Measurements from ENCODE around the gene EEPD1. TPM values are rescaled to one million over a fixed set of nuclear protein-coding genes. Genes with fewer than 3 reads are reported as not detected.

EEPD1 gene
- polyA plus RNA-seq, 1 of the 3 experiments (the other 2 are of a cell fraction) = 5.0 TPM

- CTCF ChIA-PET = interaction anchor here (1.0 to 2.4 kb wide), 5 partner anchors 14 to 87 kb away, joined by 4 to 10 read pairs (median 5); no protein-coding TSS in a partner anchor
- WGBS (ENCODE audit: low lambda C conversion rate) = 95% methylated on average over 5 of the region's 5 CpGs
Observed at GRCh38 chr7:36204044-36204663, 51.1 kb downstream of the EEPD1 start.

More at GRCh38 chr7:36204044-36204663, 51.1 kb downstream of the EEPD1 start:
- Histone ChIP-seq H4K20me1 (ENCODE audit: insufficient read depth) (no peaks in the 10 kb centered on the region), H3K4me3 (ENCODE audit: low read depth in 2 of 2, low read length in 1 of 2) (no peak overlapping the region), H3K36me3 (replicated peaks in 1 of 2; ENCODE audit: control insufficient read depth in 1 of 2, insufficient read depth in 2 of 2, low read length in 1 of 2) (no peaks in the 10 kb centered on the region), H2AFZ (ENCODE audit: low read depth) (no peak overlapping the region), H3K9ac (no peak overlapping the region), H3K4me1 (ENCODE audit: control insufficient read depth in 1 of 2, insufficient read depth in 2 of 2, low read depth in 1 of 2, low read length in 1 of 2) (peaks cover 18 to 63% of the 10 kb centered on the region in 2 experiments; a peak in 3 of 4 replicates), H3K4me2 (no peak overlapping the region), H3K9me3 (no peaks in the 10 kb centered on the region), H3K79me2 (ENCODE audit: insufficient read depth) (no peaks in the 10 kb centered on the region), H3K9me2 (no peaks in the 10 kb centered on the region), H3F3A (replicated peaks; ENCODE audit: insufficient read depth) (no peaks in the 10 kb centered on the region), H3K27ac (ENCODE audit: low read depth in 2 of 2, low read length in 1 of 2) (peak overlapping the region in 1 of 2 experiments; percentile 86; a peak in 2 of 4 replicates), H3K27me3 (ENCODE audit: insufficient read depth) (no peaks in the 10 kb centered on the region)
- no peak for TF ChIP-seq REST (IDR thresholded peaks at IDR 0.05; ENCODE audit: low read depth, low read length)
- TF ChIP-seq GABPA (IDR thresholded peaks at IDR 0.05; ENCODE audit: low read depth) = no peak
- no peak for TF ChIP-seq CTCF (IDR thresholded peaks at IDR 0.05)
- no peak for TF ChIP-seq SMC3 (IDR thresholded peaks at IDR 0.05; ENCODE audit: low read depth, low read length)
- no peak for TF ChIP-seq SIN3A (IDR thresholded peaks at IDR 0.05; ENCODE audit: borderline replicate concordance, low read depth, low read length)
- no peak for TF ChIP-seq RCOR1 (IDR thresholded peaks at IDR 0.05; ENCODE audit: low read length)
- no peak for TF ChIP-seq JUND (IDR thresholded peaks at IDR 0.05)
- no peak for TF ChIP-seq ZBTB33 (IDR thresholded peaks at IDR 0.05; ENCODE audit: borderline replicate concordance, low read depth)
- TF ChIP-seq FOXJ3 (CRISPR knock-in tag; IDR thresholded peaks at IDR 0.05) = no peak
- no peak for TF ChIP-seq MEF2A (IDR thresholded peaks at IDR 0.05; ENCODE audit: borderline replicate concordance, low read depth)
- TF ChIP-seq TEAD4 (IDR thresholded peaks at IDR 0.05; ENCODE audit: borderline replicate concordance, insufficient read depth) = no peak
- TF ChIP-seq GATA2 (CRISPR knock-in tag; IDR thresholded peaks at IDR 0.05) = no peak
- no peak for TF ChIP-seq MAX (IDR thresholded peaks at IDR 0.05; ENCODE audit: low read depth)
- no peak for TF ChIP-seq RFX5 (IDR thresholded peaks at IDR 0.05; ENCODE audit: low read length)
- no peak for TF ChIP-seq EZH2phosphoT487 (IDR thresholded peaks at IDR 0.05; ENCODE audit: borderline replicate concordance, low read depth)
- no peak for TF ChIP-seq PBX3 (IDR thresholded peaks at IDR 0.05)
- no peak for TF ChIP-seq MXI1 (IDR thresholded peaks at IDR 0.05; ENCODE audit: low read depth, low read length)
- no peak for DNase-seq
- POLR2A ChIA-PET = interaction anchor here (0.7 to 0.8 kb wide), 2 partner anchors 11 to 86 kb away, joined by 4 read pairs; no protein-coding TSS in a partner anchor

All from SK-N-SH (cell line).